HepG2 (cell line): ENCODE data around the gene ANKRD66. TPM values are rescaled to one million over a fixed set of nuclear protein-coding genes. Genes with fewer than 3 reads are reported as not detected.

Experiments
- ATAC-seq: fragments of 200-7000 bp; cut with Tn5 transposase; 3 replicates; pipeline ENCODE4 v1.9.1; 2020; ENCODE audit warnings: mild to moderate bottlenecking, moderate library complexity
- BruUV-seq: library from RNA; stranded (reverse); fragments of 400-500 nt; replicated peaks from 2 replicates; lab custom pipeline; 2021; lab: Mats Ljungman, UMichigan
- CTCF ChIA-PET: fragments of 300-600 bp; formaldehyde crosslinking; extraction: SDS; loops from one replicate; lab custom pipeline; 2021; ENCODE audit warnings: low total read pairs, inconsistent platforms, low intra/inter-chr PET ratio; lab: Yijun Ruan, JAX
- POLR2A ChIA-PET: fragments of 350-600 bp; sonication (Branson Sonifier 250); formaldehyde crosslinking; loops from one replicate; lab custom pipeline; 2020; ENCODE audit warnings: antibody characterized with exemption, inconsistent platforms; lab: Yijun Ruan, JAX
- DNase-seq: peaks from one replicate; pipeline ENCODE4 v3.0.0-alpha.2; 2015; ENCODE audit warnings: low spot score
- FAIRE-seq: peaks from 3 replicates; lab custom pipeline; 2011; peaks lifted over from hg19 to GRCh38; lab: Jason Lieb, UNC
- H2AFZ ChIP-seq: one replicate; pipeline ENCODE4 v1.6.1; 2011; ENCODE audit warnings: low read length, inconsistent platforms
- H3K27ac ChIP-seq: fragments of 300-600 bp; 3 replicates; pipeline ENCODE4 v1.8.0; 2011; ENCODE audit warnings: mixed run types, mild to moderate bottlenecking, mixed read lengths, low read length, inconsistent platforms; ENCODE audit not compliant: insufficient read depth; ENCODE audit errors: extremely low read length
- H3K27me3 ChIP-seq, 2 experiments: fragments of 200-600 bp in 1 of 2; 2 replicates in 1 of 2; 3 replicates in 1 of 2; pipeline versions ENCODE4 v1.6.0 to v1.8.0; 2011; ENCODE audit warnings: low read length in 2 of 2, mild to moderate bottlenecking in 2 of 2, moderate library complexity in 2 of 2, inconsistent platforms in 1 of 2; ENCODE audit not compliant: insufficient read depth in 2 of 2, control insufficient read depth in 1 of 2
- H3K36me3 ChIP-seq, 2 experiments: fragments of 200-600 bp in 1 of 2; replicated peaks in 1 of 2; 2 replicates in 1 of 2; 3 replicates in 1 of 2; pipeline versions ENCODE4 v1.5.1 to v1.8.0; 2011; ENCODE audit warnings: low read length in 2 of 2, inconsistent platforms in 1 of 2; ENCODE audit not compliant: insufficient read depth in 2 of 2, control insufficient read depth in 1 of 2
- H3K4me1 ChIP-seq: 2 replicates; pipeline ENCODE4 v1.5.1; 2012; ENCODE audit warnings: low read length, inconsistent platforms; ENCODE audit not compliant: insufficient read depth
- H3K4me2 ChIP-seq: 2 replicates; pipeline ENCODE4 v1.6.0; 2011; ENCODE audit warnings: low read depth, low read length, inconsistent platforms
- H3K4me3 ChIP-seq, 3 experiments: fragments of 200-600 bp in 1 of 3; sonication (generic), shearing (Covaris generic) in 1 of 3; replicated peaks in 1 of 3; 2 replicates each; pipeline ENCODE4 v1.5.1; 2011 to 2016; ENCODE audit warnings: low read length in 3 of 3, inconsistent platforms in 2 of 3, low read depth in 2 of 3, mild to moderate bottlenecking in 2 of 3, control low read depth in 1 of 3, mixed read lengths in 1 of 3; ENCODE audit not compliant: insufficient read depth in 1 of 3
- H3K79me2 ChIP-seq: one replicate; pipeline ENCODE4 v1.6.1; 2011; ENCODE audit warnings: low read length, inconsistent platforms; ENCODE audit not compliant: insufficient read depth
- H3K9ac ChIP-seq: 2 replicates; pipeline ENCODE4 v1.6.0; 2011; ENCODE audit warnings: mild to moderate bottlenecking, low read depth, low read length, inconsistent platforms; ENCODE audit not compliant: insufficient read depth
- H3K9me3 ChIP-seq: 2 replicates; pipeline ENCODE4 v1.5.1; 2012; ENCODE audit warnings: mild to moderate bottlenecking, low read length
- H4K20me1 ChIP-seq: 2 replicates; pipeline ENCODE4 v1.6.0; 2011; ENCODE audit warnings: inconsistent platforms, mild to moderate bottlenecking, low read length, moderate library complexity; ENCODE audit not compliant: insufficient read depth
- EZH2 ChIP-seq: conservative IDR thresholded peaks from 2 replicates; pipeline ENCODE4 v1.6.1; 2012; ENCODE audit warnings: mild to moderate bottlenecking, low read depth, low read length, moderate library complexity
- HNRNPL ChIP-seq: fragments of 200-400 bp; formaldehyde crosslinking; IDR thresholded peaks from 2 replicates; pipeline ENCODE4 v1.6.1; 2017; ENCODE audit warnings: mild to moderate bottlenecking, low read depth, low read length
- HNRNPLL ChIP-seq: fragments of 200-400 bp; formaldehyde crosslinking; IDR thresholded peaks from 2 replicates; pipeline ENCODE4 v1.6.1; 2017; ENCODE audit warnings: mild to moderate bottlenecking, low read depth, low read length; ENCODE audit not compliant: poor library complexity, severe bottlenecking
- MIER3 ChIP-seq: IDR thresholded peaks from 2 replicates; pipeline ENCODE4 v1.6.1; 2016; ENCODE audit warnings: missing compliant biosample characterization, borderline replicate concordance
- ZBTB7B ChIP-seq: sonication (generic); formaldehyde crosslinking; IDR thresholded peaks from 2 replicates; pipeline ENCODE4 v1.4.0; 2020; ENCODE audit warnings: missing genetic modification reagents
- ZNF703 ChIP-seq: sonication (generic); formaldehyde crosslinking; IDR thresholded peaks from 2 replicates; pipeline ENCODE4 v1.5.1; 2020; ENCODE audit warnings: missing genetic modification reagents, mild to moderate bottlenecking, moderate library complexity, borderline replicate concordance
- WGBS: methylation state at CpG from one replicate; pipeline ENCODE4 v1.1.6; 2017; ENCODE audit warnings: low lambda C conversion rate; 5-methylcytosine and 5-hydroxymethylcytosine counted together
- in situ Hi-C: cut with HindIII; loops from 2 replicates; pipeline ENCODE4 v1.10.0; 2017; ENCODE audit warnings: low pct_unique_long_range_greater_than_20kb; ENCODE audit not compliant: extremely low pct_ligation_motif_present
- intact Hi-C: fragments of 100-400 bp; cut with micrococcal nuclease; formaldehyde crosslinking; loops from one replicate; pipeline ENCODE4 v1.10.0; 2022; ENCODE audit not compliant: unreplicated experiment
- polyA plus RNA-seq, 8 experiments: library from polyadenylated mRNA; depleted of rRNA in 3 of 8; stranded (reverse) in 7 of 8; unstranded in 1 of 8; fragments of >200 nt; fragmentation: Illumina TruSeq in 4 of 8; extraction: Trizol in 4 of 8; gene quantifications; 2 replicates each; pipeline versions ENCODE4 v1.2.1 to v1.2.3, GENCODE V29; 2011 to 2016; ENCODE audit warnings: low read depth in 4 of 8, missing spikeins in 1 of 8, mixed read lengths in 1 of 8; ENCODE audit not compliant: insufficient read depth in 1 of 8
- total RNA-seq, 5 experiments: library from RNA; depleted of rRNA; stranded (reverse); fragments of >200 nt; fragmentation: Illumina TruSeq; extraction: Trizol; gene quantifications; 2 replicates each; pipeline ENCODE4 v1.2.3, GENCODE V29; 2016; ENCODE audit warnings: low read depth in 1 of 5
- TF ChIP-seq, protein P1 (sequence below), 2 experiments: fragments of 450-650 bp in 1 of 2; sonication (generic) in 1 of 2; formaldehyde crosslinking in 1 of 2; IDR thresholded peaks; 2 replicates each; pipeline versions ENCODE4 v1.6.1 to v1.8.0; 2016 to 2022; ENCODE audit warnings: antibody characterized with exemption in 1 of 2, mild to moderate bottlenecking in 1 of 2, missing genetic modification reagents in 1 of 2

ANKRD66 gene
- total and polyA plus RNA-seq, 2 of the 13 experiments (the other 11 are each of a cell fraction or from before 2014, with no cell fraction given): not detected

DNA sequence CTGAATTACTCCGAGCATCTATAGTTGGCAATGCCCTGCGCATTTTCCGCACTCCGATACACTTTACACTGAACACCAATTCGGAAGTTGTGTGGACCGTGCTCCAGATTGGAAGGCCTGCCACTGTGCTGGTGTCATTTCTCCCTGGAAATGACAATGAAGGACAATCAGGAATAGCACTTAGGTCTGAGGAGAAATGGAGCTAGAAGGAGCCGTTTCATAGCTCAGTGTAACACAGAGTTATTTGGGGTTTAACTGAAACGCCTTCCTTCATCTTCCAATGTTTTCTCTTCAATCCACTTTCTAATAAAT, 11.1 kb upstream of the ANKRD66 start:
- Histone ChIP-seq H3K79me2 (no peaks in the 10 kb centered on the region), H3K27me3 (peaks cover 4 to 39% of the 10 kb centered on the region in 2 experiments; a peak in 4 of 5 replicates), H4K20me1 (no peaks in the 10 kb centered on the region), H3K9ac (no peak overlapping the region), H3K4me1 (peaks cover 18% of the 10 kb centered on the region), H3K4me2 (peak overlapping the region; percentile 63), H3K4me3 (no peak overlapping the region; a peak in 1 of 6 replicates), H3K27ac (no peak overlapping the region), H3K36me3 (no peaks in the 10 kb centered on the region), H2AFZ (no peak overlapping the region), H3K9me3 (no peaks in the 10 kb centered on the region)
- in situ Hi-C loops: no loop called here
- 0 out of 2 replicates have a peak, but pooled peaks have one; percentile 64 for TF ChIP-seq EZH2
- TF ChIP-seq ZBTB7B: no peak
- peak; percentile 27 for TF ChIP-seq HNRNPLL
- TF ChIP-seq ZNF703 (CRISPR knock-in tag): 0 out of 2 replicates have a peak, but pooled peaks have one; percentile 46
- no peak for TF ChIP-seq MIER3 (CRISPR knock-in tag)
- TF ChIP-seq, protein P1, sequence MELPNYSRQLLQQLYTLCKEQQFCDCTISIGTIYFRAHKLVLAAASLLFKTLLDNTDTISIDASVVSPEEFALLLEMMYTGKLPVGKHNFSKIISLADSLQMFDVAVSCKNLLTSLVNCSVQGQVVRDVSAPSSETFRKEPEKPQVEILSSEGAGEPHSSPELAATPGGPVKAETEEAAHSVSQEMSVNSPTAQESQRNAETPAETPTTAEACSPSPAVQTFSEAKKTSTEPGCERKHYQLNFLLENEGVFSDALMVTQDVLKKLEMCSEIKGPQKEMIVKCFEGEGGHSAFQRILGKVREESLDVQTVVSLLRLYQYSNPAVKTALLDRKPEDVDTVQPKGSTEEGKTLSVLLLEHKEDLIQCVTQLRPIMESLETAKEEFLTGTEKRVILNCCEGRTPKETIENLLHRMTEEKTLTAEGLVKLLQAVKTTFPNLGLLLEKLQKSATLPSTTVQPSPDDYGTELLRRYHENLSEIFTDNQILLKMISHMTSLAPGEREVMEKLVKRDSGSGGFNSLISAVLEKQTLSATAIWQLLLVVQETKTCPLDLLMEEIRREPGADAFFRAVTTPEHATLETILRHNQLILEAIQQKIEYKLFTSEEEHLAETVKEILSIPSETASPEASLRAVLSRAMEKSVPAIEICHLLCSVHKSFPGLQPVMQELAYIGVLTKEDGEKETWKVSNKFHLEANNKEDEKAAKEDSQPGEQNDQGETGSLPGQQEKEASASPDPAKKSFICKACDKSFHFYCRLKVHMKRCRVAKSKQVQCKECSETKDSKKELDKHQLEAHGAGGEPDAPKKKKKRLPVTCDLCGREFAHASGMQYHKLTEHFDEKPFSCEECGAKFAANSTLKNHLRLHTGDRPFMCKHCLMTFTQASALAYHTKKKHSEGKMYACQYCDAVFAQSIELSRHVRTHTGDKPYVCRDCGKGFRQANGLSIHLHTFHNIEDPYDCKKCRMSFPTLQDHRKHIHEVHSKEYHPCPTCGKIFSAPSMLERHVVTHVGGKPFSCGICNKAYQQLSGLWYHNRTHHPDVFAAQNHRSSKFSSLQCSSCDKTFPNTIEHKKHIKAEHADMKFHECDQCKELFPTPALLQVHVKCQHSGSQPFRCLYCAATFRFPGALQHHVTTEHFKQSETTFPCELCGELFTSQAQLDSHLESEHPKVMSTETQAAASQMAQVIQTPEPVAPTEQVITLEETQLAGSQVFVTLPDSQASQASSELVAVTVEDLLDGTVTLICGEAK (IDR thresholded peaks at IDR 0.05): no peak
- TF ChIP-seq, protein P1 (CRISPR knock-in tag; IDR thresholded peaks at IDR 0.05): no peak
- TF ChIP-seq HNRNPL: no peak
- 4% methylated on average over 8 of the region's 8 CpGs for WGBS
- intact Hi-C loops: no loop called here
- POLR2A ChIA-PET: no interaction called here
- ATAC-seq (no peak), DNase-seq (no peak), FAIRE-seq (no peak)
- no TSS peak for BruUV-seq
- CTCF ChIA-PET: no interaction called here
